ENCODE data around the gene HPS3.
"Not testable (repeated sequence)": the region's sequence is repeated elsewhere in the genome, so short reads cannot be mapped to it uniquely, and the experiment has no call there.

Gene HPS3

DNA sequence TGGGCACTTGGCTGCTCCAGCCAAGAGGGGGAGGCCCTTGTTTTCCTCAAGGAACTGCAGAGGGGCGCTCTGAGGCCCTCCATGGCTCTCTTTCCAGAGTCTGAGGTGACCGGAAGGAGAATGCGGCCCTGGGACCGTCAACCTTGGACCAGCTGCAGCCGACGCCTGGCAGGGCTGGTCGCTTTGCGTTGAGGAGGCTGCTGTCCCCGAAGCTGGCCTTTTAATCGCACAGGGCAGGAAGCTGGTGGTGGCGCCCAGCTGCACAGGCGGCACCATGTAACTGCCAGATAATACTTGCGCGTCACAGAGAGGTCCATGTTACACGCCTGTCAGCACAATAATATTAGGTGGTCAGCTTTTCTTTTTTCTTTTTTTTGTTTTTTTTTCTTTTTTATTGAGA lies 42.2 kb upstream of the HPS3 start:
- in situ Hi-C loops (cut with MboI; ENCODE audit: low pct_unique_long_range_greater_than_20kb, low sequenced_read_pairs, unreplicated experiment) = no loop called here
- DNase-seq (ENCODE audit: low spot score) = no peak
- TF ChIP-seq, protein P1, sequence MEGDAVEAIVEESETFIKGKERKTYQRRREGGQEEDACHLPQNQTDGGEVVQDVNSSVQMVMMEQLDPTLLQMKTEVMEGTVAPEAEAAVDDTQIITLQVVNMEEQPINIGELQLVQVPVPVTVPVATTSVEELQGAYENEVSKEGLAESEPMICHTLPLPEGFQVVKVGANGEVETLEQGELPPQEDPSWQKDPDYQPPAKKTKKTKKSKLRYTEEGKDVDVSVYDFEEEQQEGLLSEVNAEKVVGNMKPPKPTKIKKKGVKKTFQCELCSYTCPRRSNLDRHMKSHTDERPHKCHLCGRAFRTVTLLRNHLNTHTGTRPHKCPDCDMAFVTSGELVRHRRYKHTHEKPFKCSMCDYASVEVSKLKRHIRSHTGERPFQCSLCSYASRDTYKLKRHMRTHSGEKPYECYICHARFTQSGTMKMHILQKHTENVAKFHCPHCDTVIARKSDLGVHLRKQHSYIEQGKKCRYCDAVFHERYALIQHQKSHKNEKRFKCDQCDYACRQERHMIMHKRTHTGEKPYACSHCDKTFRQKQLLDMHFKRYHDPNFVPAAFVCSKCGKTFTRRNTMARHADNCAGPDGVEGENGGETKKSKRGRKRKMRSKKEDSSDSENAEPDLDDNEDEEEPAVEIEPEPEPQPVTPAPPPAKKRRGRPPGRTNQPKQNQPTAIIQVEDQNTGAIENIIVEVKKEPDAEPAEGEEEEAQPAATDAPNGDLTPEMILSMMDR (IDR thresholded peaks at IDR 0.05; ENCODE audit: extremely low read depth, insufficient read depth, missing control alignments) = no peak

DNA sequence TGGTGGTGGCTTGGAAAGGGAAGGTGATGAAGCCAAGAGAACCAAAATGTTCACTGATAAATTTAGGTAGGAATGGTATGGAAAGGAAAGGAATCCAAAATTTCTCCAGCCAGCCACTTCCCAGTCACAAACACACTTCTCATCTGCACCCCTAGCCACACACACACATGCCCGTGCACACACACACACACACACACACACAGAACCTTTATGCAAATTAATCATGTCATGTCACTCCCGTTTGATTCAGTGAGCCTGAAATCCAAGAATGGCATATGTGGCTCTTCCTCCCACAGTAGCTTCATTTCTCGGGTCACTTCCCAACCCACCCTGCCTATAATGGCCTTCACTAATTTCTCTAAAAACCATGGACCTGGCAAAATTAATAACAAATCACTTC lies 40.0 kb upstream of the HPS3 start:
- in situ Hi-C loops (cut with MboI; ENCODE audit: low pct_unique_long_range_greater_than_20kb, low sequenced_read_pairs, unreplicated experiment) = no loop called here
- DNase-seq (ENCODE audit: low spot score) = no peak
- TF ChIP-seq, protein P1 (IDR thresholded peaks at IDR 0.05; ENCODE audit: extremely low read depth, insufficient read depth, missing control alignments) = no peak

DNA sequence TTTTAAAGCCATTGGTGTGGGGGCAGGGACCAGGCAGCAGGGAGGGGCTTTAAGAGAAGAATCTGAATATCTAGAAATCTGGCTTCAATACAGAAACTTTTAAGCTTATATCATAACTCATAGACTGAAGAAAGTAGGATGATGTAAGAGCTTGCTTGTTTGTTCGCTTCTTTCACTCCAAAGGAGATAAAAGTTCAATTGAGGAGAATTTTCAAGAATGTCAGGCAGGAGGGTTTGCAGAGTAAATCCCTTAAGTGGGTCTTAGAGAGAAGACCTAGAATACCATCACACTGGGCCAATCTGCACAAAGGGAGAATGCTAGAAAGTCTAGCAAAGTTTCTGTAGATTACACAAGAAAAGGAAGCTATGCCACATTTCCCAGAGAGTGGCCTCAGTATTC lies 39.0 kb upstream of the HPS3 start:
- DNase-seq (ENCODE audit: low spot score) = no peak
- TF ChIP-seq, protein P1 (IDR thresholded peaks at IDR 0.05; ENCODE audit: extremely low read depth, insufficient read depth, missing control alignments) = no peak
- in situ Hi-C loops (cut with MboI; ENCODE audit: low pct_unique_long_range_greater_than_20kb, low sequenced_read_pairs, unreplicated experiment) = no loop called here

DNA sequence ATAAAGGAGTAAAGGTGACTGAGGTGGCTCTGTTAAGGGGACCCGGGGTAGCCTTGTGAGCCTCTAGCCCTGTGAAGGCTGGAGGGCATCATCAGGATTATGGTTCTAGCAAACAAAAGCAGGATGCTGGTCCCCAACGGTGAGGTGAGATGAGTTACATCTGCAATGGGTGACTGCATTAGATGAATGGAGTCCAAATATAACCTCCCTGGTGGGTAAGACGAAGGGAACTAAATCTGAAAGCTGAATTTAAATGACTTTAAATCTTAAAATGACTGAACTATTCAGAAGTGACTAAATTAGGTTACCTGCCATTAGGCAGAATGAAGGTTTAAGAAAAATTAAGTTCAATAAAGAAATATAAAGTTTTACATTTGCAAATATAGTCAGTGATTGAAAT lies 38.5 kb upstream of the HPS3 start:
- DNase-seq (ENCODE audit: low spot score) = peak; percentile 36
- TF ChIP-seq, protein P1 (IDR thresholded peaks at IDR 0.05; ENCODE audit: extremely low read depth, insufficient read depth, missing control alignments) = no peak
- in situ Hi-C loops (cut with MboI; ENCODE audit: low pct_unique_long_range_greater_than_20kb, low sequenced_read_pairs, unreplicated experiment) = no loop called here

DNA sequence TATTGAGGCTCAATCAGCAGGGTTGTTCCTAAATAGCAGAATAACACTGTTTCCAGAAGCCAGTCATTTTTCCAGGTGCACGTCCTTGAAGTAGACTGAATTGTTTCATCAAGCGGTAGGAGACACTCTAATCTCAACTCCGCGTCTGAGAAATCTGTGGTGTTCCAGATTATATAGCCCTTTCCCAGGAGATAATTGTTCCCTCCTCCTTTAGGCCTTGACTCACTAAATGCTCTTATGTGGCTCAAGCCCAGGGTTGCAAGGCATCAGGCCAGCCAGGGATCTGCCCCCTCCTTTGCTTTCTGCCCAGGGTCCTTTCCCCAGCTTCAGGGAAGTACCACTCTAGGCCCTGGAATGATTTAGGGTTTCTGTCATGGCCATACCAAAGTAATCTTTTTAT lies 37.5 kb upstream of the HPS3 start:
- in situ Hi-C loops (cut with MboI; ENCODE audit: low pct_unique_long_range_greater_than_20kb, low sequenced_read_pairs, unreplicated experiment) = no loop called here

DNA sequence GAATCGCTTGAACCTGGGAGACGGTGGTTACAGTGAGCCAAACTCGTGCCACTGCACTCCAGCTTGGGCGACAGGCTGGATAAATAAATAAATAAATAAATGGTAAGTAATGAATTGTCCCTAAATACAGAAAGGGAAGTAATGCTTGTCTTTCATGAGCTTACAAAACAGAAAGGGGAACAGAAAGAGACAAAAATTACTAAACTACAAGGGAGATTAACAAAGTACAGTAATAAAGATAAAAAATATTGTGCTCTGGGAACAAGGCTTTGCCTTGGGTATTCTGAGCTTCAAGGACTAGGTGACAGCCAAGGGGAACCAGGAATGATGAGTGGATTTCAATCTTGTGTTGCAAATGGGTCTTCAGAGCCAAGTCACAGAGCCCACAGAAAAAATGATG lies 34.0 kb upstream of the HPS3 start:
- peak; percentile 64 for DNase-seq (ENCODE audit: low spot score)
- in situ Hi-C loops (cut with MboI; ENCODE audit: low pct_unique_long_range_greater_than_20kb, low sequenced_read_pairs, unreplicated experiment) = no loop called here
- TF ChIP-seq, protein P1 (IDR thresholded peaks at IDR 0.05; ENCODE audit: extremely low read depth, insufficient read depth, missing control alignments) = no peak

More for the DNA sequence above, 37.5 kb upstream of the HPS3 start:
- DNase-seq (ENCODE audit: low spot score) = no peak
- TF ChIP-seq, protein P1 (IDR thresholded peaks at IDR 0.05; ENCODE audit: extremely low read depth, insufficient read depth, missing control alignments) = no peak

DNA sequence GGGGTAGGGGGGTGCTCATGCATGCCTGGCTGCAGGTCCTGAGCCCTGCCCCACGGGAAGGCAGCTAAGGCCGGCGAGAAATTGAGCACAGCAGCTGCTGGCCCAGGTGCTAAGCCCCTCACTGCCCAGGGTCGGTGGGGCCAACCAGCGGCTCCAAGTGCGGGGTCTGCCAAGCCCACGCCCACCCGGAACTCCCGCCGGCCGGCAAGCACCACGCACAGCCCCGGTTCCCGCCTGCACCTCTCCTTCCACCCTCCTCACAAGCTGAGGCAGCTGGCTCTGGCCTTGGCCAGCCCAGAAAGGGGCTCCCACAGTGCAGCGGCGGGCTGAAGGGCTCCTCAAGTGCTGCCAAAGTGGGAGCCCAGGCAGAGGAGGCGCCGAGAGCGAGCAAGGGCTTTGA lies 31.5 kb upstream of the HPS3 start:
- in situ Hi-C loops (cut with MboI; ENCODE audit: low pct_unique_long_range_greater_than_20kb, low sequenced_read_pairs, unreplicated experiment); DNase-seq (ENCODE audit: low spot score): not testable (repeated sequence)

Measured in GM13977 (cell line).